GM12872 (cell line): ENCODE data around the gene ZNF593OS.

Experiments used
- CTCF ChIP-seq: IDR thresholded peaks from 3 replicates; pipeline ENCODE4 v1.5.1; 2011; ENCODE audit warnings: low read depth, mild to moderate bottlenecking, low read length, moderate library complexity; ENCODE audit not compliant: insufficient read depth

Gene ZNF593OS

GRCh38 chr1:26122988-26123973 is 48.4 kb downstream of the ZNF593OS start:
- no peak for TF ChIP-seq CTCF

DNA sequence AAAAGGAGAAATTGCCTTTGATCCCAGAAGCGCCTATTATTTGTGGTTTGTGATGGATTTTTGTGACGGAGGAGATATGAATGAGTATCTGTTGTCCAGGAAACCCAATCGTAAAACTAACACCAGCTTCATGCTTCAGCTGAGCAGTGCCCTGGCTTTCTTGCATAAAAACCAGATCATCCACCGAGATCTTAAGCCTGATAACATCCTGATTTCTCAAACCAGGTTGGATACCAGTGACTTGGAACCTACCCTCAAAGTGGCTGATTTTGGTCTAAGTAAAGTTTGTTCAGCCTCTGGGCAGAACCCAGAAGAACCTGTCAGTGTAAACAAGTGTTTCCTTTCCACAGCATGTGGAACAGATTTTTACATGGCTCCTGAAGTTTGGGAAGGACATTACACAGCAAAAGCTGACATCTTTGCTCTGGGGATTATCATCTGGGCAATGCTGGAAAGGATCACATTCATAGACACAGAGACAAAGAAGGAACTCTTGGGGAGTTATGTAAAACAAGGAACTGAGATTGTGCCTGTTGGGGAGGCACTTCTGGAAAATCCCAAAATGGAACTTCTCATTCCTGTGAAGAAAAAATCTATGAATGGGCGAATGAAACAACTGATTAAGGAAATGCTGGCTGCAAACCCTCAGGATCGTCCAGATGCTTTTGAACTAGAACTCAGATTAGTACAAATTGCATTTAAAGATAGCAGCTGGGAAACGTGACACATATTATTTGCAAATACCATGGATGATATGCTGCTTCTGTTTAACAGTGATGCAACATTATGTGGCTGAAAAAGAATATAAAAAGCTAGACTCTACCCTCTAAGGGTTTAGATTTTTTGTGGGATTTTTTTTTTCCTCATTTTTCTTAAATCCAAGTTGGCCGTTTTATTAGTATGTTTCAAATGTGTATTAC is 49.5 kb downstream of the ZNF593OS start:
- TF ChIP-seq CTCF: no peak

GRCh38 chr1:26119892-26120608 is 51.6 kb downstream of the ZNF593OS start:
- TF ChIP-seq CTCF: no peak
